HG03139 (cell line): ENCODE data around the gene EXOC3L4.
"Not testable (repeated sequence)": the region's sequence is repeated elsewhere in the genome, so short reads cannot be mapped to it uniquely, and the experiment has no call there.

Experiments
- ATAC-seq: cut with Tn5 transposase; IDR thresholded peaks from one replicate; pipeline ENCODE4 v1.9.1; 2021; ENCODE audit not compliant: unreplicated experiment

EXOC3L4 gene

DNA sequence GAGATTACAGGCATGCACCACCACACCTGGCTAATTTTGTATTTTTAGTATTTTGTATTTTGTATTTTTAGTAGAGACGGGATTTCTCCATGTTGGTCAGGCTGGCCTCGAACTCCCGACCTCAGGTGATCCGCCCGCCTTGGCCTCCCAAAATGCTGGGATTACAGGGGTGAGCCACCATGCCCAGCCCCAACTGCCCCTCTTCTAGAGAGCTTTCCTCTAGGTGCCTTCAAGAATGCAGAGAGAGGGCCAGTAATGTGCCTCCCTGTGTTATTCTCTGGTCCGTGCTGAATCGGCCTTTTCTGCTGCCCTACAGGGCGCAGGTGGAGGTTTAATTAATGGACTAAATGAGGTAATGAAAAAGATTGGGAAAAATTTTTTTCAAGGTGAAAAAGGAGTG lies 25.0 kb downstream of the EXOC3L4 start:
- ATAC-seq = not testable (repeated sequence)

DNA sequence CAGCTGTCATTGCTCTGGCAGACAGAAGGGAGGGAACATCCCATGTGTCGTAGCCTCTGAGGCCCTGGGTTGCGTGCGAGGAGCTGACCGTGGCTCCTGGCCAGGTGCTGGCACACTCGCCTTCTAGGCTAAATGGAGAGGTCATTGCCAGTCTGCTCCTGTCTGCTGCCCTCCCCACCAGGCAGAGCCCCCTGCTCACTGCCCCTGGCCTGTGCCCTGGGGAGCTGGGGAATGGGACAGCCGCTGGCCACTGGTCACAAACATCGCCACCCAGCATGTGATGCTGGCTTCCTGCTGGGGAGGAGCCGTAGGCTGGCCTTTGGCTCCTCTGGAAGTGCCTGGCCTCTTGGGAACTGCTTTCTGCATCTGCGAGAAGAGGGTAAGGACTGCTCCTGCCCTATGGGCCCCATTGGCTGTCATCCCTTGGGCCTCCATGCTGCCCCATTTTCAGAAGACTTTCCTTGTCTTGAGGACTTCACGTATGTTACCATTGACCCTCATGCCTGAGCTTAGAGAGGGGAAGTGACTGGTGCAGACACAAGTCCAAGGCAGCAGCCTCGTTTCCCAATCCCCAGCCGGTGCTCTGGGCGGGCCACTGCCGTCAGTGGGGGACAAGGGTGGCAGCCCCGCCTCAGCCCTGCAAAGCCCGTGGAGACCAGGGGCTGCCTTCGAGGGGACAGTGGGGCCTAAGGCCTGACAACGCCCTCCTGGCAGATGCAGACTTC lies 26.8 kb downstream of the EXOC3L4 start:
- no peak for ATAC-seq

DNA sequence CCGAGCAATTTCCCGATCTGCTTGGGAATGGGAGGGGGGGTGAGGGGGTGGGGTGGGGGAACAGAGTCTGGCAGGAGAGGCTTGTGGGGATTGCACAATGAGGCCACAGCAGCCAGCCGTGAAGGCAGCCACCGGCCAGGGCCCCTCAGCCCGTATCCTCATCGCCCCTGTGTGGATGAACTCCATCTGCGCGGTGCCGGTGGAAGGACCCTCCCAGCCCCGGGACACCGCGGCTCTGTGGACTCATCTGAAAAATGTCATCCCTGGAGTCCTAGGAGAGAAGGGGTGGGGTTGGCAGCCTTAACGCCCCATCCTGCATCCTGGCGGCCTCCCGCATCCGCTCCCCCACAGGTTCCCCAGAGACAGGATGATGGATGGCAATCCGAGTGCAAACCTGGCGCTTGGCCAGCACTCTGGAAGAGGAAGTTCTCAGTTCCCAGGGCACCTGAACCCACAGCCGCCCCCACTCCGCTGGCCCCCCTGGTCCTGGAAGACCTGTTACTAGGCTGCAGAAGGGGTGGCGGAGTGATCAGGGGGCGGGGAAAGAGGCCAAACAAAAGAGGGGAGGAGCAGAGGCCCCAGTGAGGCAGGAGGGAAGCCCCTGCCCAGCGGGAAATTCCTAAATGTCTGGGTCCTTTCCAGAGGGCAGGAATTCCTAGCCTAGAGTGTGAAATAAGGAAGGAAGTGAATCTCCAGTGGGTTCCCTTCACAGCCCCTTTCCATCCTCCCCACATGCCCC lies 27.5 kb downstream of the EXOC3L4 start:
- ATAC-seq = no peak

DNA sequence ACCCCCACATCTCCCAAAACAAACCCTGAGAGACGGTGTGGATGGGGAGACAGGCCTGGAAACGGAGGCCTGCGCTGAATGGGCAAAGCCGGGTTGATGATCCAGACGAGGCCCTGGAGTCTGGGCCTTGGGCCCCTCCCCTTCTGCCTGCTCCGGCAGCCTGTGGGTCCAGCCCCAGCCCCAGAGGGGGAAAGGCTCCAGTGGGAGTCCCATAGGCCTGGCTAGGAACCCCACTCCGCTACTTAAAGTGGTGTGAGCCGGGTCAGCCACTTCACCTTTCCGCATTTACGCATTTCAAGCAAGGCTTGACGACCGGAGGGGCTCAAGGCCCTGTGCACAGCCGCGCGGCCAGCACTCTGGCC lies 28.0 kb downstream of the EXOC3L4 start:
- ATAC-seq = no peak

DNA sequence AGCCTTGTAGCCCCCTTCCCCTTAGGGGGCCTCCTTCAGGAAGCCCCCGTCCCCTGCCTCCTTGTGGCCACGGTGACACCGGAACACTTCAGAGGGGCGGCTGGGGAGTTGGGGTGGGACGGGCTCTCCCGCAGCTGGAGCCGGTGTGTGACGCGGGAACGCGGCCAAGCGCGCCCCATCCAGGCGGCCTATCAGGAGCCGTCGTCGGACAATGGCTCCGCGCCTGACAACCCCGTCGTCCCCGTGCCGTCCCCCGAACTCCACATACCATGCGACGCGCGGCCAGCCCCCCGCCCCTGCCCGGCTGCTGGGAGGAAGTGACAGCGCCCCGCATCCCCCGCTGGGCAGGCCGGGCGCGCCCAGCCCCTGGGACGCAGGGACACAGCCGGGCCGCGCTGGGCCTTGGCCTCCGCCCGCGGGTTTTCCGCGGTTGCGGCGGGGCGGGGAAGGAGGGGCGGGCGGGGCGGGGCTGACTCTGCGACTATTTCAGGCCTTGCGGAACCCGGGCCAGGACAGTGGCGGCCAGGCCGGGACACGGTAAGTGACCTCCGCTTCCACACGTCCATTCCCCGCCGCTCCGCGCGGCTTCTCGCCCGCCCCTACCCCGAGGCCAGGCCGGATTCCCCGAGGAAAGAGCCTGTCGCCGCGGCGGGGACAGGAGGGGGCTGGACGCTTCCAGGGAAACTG lies 28.6 kb downstream of the EXOC3L4 start, which contains the start of gene TNFAIP2:
Gene TNFAIP2 (plus strand): TSS at position 515 of the 687 bp plus-strand sequence. CDS start 2,997 bp downstream, outside the sequence.
- ATAC-seq = no peak

DNA sequence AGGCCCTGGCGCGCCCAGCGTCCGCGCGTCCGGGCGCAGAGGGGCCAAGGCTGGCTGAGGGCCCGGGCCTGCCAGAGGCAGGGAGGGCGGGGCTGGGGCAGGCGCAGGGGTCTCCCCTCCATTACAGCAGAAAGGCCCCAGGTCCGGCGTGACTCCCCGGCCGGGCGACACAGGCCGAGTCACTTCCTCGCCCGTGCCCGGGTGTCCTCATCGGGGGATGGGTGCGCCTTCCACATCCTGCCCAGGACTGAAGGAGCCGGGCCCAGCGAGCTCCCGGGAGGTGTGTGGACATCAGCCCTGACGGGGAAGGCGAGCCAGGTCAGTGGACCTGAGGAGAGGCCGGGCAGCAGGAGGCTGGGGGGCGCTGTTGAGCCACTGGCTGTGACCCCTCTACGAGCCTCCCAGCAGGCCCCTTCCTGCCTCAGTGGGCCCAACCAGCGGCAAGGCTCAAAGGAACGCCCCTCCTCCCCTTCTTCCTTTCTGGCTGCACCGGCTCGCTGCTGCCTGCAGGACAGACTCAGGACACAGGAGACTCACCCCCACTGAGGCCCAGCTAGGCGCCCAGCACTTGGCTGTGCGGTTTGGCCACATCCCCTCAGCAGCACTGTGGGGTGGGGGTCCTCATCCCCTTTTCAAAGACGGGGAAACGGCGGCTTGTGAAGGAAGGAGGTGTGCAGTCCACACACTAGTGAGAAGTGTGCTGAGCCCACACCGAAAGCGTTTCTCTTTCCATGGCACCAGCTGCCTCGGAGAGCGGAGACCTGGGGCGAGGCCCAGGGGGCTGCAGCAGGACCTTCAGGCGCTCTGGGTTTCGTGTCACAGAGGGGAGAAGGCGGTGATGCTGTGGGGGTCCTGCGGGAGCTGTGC lies 29.3 kb downstream of the EXOC3L4 start:
- no peak for ATAC-seq

DNA sequence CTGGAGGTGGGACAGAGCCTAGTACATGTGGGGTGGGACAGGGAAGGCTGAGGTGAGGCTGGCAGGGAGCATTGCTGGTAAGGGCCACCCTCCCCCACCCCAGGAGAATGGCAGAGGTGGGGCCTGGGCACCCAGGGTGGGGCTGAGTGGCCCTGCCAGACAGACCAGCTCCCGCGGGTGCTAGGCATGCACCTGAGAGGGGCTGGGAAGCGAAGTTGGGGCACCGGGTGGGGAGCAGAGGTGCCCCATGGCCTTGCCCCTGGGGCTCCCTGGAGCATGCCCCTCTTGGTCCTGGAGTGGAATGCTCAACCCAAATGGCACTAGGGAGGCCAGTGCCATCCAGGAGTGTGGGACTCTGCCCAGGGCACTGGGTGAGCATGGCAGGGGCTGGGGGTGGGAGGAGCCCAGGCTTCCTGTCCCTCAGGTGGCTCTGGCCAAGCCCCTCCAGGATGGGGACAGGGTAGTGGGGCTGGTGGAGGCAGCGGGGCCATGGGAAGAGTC lies 30.0 kb downstream of the EXOC3L4 start:
- ATAC-seq = no peak

DNA sequence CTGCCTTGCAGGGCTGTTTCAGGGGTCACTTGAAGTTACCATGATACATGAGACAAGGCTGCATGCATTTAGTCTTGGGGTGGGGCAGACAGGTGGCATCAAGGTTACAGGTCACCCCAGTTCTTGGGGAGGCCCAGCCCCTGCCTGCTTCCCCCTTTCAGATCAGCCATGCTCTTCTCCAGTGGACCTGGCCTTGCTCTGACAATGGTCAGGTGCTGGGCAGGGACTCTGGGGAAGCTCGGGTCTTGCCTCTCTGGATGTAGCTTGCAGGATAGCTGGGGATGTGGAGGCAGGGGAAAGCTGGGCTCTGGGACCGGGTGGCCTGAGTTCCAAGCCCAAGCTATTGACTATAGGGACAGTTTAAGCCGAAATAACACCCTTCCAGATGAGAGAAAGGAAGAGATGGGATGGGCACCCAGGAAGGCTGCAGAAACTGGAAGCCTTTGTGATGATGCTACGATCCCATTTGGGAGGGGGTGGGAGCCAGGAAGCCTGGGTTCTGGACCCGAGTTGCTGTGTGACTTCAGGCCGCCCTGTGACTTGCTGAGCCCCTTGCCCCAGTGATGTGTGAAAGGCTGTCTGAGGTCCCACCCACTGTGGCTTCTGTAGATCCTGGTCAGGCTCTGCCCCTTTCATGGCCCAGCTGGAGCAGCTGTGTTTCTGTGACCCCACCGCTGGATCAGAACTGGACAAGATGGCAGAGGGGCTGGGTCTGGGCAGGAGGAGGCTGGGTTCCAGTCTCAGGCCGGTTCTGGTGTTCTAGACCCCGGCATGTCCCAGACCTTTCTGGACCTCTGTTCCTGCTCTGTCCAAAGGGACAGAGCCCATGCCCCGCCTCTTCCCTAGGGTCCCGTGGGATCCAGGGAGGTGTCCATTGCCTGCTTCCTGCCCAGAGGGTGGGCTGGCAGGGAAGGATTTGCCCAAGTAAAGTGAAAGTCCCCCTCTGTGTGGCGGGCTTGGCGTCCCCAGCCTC lies 30.9 kb downstream of the EXOC3L4 start:
- ATAC-seq = no peak

DNA sequence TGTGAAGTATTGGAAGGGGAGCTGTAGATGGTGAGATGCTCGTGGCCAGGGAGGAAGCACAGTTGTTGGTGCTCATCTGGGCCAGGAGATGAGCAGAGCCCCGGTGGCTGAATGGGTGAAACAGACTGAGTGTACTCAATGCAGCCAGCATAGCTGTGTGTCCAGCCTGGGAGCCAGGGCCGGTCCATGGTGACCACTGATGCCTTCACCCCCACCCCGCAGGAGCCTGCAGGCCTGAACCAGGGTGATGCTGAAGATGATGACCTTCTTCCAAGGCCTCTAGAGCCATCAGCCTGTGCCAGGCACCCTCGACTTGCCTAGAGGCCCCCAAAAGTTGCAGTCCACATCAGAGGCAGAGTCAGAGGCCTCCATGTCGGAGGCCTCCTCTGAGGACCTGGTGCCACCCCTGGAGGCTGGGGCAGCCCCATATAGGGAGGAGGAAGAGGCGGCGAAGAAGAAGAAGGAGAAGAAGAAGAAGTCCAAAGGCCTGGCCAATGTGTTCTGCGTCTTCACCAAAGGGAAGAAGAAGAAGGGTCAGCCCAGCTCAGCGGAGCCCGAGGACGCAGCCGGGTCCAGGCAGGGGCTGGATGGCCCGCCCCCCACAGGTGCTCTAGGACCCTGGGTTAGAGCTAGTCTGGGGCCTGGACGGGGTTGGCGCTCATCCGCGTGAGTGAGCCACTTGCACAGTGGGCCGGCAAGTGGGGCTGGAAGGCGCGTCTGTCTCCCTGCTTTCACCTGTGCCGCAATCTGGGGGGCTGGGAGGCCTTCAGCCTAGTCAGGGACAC lies 31.8 kb downstream of the EXOC3L4 start:
- ATAC-seq = no peak

DNA sequence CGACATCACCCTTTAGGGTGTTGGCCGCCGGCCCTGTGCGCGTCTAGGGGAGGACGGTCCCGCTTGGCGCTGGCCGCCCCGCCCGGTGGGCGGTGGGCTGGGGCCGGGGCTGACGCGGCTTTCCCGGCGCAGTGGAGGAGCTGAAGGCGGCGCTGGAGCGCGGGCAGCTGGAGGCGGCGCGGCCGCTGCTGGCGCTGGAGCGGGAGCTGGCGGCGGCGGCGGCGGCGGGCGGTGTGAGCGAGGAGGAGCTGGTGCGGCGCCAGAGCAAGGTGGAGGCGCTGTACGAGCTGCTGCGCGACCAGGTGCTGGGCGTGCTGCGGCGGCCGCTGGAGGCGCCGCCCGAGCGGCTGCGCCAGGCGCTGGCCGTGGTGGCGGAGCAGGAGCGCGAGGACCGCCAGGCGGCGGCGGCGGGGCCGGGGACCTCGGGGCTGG lies 32.4 kb downstream of the EXOC3L4 start:
- no peak for ATAC-seq

DNA sequence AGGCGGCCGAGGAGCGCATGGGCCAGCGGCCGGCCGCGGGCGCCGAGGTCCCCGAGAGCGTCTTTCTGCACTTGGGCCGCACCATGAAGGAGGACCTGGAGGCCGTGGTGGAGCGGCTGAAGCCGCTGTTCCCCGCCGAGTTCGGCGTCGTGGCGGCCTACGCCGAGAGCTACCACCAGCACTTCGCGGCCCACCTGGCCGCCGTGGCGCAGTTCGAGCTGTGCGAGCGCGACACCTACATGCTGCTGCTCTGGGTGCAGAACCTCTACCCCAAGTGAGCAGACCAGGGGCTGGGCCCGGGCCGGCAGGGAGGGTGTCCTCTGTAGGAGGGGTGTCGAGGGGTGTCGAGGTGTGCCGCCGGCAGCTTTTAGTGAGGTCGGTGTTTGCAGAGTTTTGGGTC lies 32.8 kb downstream of the EXOC3L4 start:
- no peak for ATAC-seq

DNA sequence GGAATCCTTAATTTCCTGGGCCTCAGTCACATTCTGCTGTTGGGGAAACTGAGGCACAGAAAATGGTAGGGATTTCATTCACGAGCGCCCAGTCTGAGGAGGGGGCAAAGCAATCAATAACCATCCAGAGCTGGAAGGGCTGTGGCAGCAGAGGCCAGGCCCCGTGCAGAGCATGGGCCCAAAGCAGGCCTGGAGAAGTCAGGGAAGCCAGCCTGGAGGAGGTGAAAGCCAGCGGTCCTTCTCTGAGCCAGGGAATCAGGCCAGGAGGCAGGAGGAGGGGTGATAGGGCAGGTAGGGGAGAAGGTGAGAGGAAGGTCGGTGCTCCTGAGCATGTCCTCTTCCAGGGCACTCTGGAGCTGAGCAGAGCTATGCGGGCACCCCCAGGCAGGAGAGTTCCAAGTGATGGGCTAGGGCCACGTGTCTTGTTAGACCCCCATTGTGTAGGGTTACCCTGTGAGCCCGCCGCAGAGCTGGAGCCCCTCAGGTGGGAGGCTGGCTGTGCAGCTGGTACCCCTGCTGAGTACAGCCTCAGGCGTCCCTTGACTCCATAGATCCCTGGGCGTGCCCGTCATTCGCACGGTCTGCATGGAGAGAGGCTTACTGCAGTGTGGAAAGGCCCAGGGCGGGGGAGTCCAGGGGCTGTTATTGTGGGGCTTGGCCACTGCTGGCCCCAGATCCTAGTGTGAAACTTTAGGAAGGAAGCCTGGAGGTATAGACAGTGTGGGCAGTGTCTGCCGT lies 33.5 kb downstream of the EXOC3L4 start:
- no peak for ATAC-seq

DNA sequence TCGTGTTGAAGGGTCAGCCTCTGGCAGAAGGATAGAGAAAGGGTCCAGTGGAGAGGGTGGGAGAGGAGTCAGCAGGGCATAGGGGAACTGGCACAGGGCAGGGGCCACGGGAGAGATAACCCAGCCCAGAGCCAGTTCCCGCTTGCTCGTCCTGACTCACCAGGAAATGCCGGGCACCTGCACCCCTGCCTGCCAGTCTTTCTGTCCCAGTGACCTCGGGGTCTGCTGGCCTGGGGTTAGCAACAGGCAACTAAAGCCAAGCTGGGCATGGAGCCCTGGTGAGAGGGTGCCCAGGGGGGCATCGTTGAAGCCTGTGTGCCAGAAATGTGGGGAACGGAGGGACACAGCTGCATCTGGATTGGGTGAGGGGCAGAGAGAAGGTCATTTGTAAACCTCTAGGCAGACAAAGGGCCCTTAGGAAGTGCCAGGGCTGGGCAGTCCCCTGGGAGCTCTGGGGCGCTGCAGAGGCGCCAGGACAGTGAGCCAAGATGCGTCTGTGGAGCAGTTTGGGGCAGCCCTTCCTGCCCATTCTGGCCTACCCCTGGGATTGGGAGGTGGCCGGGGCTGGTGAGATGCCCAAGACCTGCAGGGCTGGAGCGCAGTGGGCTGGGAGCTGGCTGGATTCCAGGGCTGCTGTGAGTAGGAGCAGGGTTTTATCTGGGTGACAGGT lies 34.2 kb downstream of the EXOC3L4 start:
- ATAC-seq = no peak

DNA sequence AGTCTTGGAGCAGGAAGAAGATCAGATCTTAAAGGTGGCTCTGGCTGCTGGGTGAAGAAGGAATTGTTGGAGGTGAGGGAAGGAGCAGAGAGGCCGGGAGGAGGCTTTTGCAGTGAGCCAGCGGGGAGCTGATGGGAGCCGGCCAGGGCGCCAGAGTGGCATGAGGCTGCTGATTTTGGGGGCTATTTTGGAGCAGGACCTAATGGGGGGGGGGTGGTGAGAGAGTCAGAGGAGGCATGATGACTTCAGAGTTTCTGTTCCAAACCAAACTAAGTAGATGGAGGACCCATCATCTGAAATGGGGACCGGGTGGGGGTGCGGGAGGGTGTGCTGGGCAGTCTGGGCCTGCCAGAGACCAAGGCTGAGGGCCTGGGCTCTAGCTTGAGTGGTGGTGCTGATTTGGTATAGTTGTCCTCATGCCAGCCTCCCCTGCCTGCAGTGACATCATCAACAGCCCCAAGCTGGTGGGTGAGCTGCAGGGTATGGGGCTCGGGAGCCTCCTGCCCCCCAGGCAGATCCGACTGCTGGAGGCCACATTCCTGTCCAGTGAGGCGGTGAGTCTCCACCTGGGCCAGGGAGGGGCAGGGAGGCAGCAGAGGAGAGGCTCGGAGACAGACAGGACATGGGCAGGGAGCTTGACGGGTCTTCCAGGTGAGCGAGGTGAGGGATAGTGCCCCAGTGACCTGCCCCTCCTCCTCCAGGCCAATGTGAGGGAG lies 34.9 kb downstream of the EXOC3L4 start:
- no peak for ATAC-seq

DNA sequence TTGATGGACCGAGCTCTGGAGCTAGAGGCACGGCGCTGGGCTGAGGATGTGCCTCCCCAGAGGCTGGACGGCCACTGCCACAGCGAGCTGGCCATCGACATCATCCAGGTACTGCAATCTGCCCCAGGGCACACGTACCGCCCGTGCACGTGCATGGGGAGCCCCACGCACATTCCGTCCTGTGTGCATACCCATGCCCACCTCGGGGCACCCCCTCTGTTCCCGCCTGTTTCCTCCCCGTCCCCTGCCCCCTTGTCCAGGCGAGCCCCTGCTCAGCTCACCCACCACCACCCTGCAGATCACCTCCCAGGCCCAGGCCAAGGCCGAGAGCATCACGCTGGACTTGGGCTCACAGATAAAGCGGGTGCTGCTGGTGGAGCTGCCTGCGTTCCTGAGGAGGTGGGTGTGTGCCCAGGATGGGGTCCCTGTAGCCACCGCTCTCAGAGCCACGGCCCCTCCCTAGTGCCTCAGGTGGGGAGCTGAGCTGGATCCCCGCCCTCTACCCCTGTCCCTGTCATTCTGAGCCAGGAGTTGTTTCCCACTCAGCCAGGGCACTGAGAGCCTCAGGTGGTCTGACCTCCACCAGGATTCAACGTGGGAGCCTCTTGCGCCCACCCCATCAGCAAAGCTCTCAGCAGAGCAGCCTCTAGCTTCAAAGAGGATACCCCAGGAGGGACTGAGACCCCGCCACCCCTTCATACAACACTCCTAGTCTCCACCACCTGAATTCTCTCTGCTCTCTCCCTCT lies 35.7 kb downstream of the EXOC3L4 start:
- no peak for ATAC-seq

DNA sequence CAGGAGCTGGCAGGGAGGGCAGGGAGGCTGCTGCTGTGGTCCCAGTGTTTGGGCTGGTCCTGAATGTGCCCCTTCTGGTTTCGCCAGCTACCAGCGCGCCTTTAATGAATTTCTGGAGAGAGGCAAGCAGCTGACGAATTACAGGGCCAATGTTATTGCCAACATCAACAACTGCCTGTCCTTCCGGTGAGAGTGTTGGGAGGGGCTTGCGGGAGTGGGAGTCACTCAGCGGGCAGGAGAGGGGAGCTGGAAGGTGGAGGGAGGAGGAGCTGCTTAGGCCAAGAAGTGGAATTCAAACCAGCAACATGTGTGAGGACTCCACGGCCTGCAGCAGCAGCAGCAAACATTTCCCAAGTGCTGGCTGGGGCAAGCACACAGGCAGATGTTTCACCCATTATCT lies 36.4 kb downstream of the EXOC3L4 start:
- ATAC-seq = no peak
